GM03348 (cell line): ENCODE data around the gene ENO3.
"Not testable (repeated sequence)": the region's sequence is repeated elsewhere in the genome, so short reads cannot be mapped to it uniquely, and the experiment has no call there.

Experiments used
- DNase-seq: peaks from one replicate; pipeline ENCODE4 v3.0.0; 2012; ENCODE audit warnings: low spot score

The ENO3 gene

DNA sequence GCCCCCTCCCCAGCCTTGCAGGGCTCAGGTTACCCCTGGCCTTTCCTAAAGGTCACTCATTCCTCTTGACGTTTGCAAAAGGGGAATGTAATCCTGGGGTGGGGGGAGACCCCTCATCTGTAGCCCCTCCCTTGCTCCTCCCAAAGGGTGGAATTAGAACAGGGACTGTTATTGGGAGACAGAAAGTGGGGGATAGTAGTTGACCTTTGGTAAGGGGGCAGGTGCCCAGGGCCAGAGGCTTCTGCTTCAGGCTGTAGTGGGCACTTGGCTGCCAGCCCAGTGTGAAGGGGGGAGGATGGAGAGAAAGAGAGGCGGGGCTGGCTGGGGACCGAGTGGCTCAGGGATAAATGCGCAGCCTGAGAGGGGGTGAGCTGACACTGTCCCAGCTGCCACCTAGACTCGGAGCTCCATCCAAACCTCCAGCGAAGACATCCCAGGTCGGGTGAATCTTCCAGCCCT, at the start of gene ENO3:
ENO3 (plus strand) TSS at position 374 of the 459 bp plus-strand sequence. CDS start 711 bp downstream, outside the sequence.
- DNase-seq, result no peak

DNA sequence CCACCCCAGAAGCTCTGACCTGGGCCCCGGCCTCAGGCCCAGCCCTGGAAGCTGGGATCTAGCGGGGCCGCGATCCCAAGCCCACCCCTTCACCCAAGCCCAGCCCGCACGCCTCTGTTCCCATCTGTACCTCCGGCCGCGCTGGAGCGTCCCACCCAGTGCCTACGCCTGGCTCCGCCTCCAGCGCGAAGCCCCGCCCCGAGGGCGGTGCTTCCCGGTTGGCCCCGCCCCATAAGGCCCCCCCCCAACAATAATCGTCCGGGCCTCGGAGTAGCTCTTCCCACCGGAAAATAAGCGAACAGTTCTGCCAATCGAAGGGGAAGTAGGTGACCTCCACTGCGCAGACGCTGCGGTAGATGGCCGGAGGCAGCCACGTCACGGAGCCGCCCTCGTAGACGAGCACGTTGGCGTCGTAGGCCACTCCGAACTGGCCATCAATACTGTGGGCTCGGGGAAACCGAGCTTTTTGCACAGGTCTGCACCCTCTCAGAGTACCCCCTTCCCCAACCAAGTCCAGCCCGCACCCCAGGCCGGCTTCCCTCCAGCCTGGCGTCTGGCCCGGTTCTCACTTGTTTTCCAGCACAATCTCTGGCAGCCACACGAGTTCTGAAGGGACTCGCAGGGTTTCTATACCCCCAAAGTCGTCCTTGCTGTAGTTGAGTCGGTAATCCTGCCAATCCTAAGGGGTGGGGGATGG, 49.1 kb upstream of the ENO3 start:
- no peak for DNase-seq

DNA sequence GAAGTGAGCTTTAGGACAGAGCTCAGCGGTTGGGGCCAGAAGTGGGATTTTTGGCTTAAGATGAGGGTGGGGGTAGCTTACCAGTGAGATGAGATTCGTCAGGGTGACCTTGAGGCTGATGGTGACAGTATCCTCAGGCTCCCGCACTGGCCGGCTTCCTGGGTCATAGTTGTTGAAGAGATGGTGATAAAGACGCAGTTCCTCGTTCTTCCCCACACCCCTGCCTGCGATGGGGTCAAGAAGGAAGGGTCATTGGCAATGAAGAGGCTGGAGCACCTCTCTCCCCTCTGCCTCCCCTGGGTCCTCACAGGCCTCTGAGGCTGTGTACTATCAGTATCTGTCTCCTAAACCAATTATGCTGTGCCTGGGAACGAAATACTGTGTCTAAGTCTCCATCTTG, 48.4 kb upstream of the ENO3 start:
- DNase-seq, result no peak

DNA sequence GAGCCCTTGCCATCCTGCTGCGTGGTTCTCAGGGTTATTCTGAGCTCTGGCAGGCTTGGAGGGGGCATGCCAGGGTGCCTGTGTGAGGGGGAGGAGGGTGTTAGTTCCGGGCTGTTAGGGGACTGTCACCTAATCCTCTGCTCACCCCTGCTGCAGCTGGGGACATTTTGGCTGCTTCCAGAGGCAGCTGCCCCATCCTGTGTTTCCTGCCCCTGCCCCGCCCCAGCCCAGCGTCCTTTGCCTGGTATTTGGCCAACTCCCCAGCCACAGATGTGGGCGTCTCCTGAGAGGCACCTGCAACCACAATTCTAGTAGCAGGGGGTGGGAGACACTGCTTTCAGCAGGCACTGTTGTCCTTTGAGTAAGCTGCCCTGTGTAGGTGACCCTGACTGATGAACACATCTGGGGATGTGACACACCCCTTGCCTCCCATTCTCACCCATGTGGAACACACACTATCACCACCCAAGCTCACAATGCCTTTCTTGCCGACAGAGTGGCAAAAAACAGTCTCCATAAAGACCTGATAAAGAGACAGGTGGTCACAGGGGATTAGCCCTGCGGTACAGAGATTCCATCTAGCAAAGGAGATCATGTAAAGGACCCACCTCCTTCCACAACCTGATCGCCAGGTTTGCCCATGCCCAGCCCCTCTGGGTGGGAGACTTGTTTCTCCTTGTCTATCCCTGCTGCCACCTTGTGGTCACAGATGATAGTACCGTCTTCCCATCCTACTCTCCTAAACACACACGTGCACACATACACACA, 47.7 kb upstream of the ENO3 start, which contains the start of gene CHRNE:
CHRNE (minus strand) TSS at position 48 of the 768 bp plus-strand sequence; CDS start at position 13, 35 bp downstream.
- peak; percentile 71 for DNase-seq

DNA sequence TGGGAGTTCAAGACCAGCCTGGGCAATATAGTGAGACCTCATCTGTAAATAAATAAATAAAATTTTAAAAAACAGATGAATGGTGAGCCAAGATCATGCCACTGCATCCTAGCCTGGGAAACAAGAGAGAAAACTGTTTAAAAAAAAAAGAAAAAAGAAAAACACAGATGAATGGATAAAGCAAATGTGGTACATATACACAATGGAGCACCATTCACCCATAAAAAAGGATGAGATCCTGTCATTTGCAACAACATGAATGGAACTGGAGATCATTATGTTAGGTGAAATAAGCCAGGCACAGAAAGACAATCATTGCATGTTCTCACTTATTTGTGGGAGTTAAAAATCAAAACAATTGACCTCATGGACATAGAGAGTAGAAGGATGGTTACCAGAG, 44.3 kb upstream of the ENO3 start:
- DNase-seq, result not testable (repeated sequence)

DNA sequence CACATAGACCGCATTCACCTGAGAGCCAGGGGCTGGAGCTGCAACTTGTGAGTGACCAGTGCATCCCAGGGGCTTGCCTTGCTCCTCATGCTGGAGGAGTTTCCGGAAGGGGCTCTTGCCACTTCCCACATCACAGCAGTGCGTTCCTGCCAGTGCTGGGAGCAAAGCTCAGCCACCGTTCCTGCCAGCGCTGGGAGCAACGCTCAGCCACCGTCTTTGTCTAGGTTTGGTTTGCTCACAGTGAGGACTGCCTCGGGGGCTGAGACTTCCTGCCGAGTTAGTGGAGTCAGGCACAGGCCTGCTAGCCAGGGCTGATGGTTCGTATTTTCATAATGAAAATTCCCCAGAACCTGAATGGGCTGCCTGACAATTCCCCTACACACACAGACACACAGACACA, 42.6 kb upstream of the ENO3 start:
- DNase-seq, result no peak

DNA sequence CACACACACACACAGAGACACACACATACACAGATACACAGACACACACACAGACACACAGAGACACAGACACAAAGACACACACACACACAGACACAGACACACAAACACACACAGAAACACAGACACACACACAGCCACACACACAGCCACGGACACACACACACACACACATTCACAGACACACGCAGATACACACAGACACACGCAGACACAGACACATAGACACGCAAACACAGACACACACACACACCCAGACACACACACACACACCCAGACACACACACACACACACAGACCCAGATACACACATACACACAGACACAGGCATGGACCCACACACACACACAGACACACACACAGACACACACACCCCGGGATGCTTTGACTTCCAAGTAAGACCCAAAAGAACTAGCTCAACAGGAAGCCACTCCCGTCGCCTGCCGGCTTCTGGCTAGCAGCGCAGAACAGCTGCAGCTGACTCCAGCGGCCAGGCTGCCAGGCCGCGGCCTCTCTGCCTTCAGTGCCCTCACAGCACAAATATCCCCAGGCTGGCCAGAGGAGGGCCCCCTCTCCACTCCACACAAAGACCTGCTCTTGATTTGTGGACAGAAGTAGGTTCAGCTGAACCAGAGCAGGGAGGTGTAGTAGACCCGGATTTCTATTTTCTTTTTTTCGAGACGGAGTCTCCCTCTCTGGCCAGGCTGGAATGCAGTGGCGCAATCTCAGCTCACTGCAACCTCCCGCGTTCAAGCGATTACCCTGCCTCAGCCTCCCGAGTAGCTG, 42.0 kb upstream of the ENO3 start:
- DNase-seq, result peak; percentile 95

DNA sequence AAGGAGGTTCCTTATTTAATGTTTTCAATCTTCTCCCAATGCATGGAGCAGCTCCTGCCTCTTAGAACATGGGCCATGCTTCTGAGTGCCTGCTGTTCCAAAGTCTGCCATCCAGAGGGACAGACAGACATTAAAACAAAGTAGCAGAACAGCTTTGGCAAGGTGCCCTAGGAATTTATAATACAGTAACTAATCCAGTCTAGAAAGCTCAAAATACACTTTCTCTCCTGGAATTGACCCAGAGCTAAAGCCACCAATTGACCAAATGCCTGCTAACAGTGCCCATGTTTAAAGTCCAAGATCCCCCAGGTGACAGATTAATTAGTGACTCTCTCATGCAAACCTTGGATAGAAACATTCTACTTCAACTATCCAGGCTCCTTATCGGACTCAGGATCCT, 36.9 kb upstream of the ENO3 start:
- DNase-seq, result no peak

DNA sequence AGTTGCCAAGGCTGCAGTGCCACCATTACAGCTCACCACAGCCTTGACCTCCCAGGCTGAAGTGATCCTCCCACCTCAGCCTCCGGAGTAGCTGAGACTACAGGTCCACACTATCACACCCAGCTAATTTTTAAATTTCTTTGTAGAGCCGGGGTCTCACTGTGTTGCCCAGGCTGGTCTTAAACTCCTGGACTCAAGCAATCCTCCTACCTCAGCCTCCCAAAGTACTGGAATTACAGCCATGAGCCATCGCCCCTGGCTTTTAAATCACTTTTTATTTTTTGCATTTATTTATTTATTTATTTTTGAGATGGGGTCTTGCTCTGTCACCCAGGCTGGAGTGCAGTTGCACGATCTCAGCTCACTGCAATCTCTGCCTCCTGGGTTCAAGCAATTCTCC, 36.4 kb upstream of the ENO3 start:
- DNase-seq, result not testable (repeated sequence)

DNA sequence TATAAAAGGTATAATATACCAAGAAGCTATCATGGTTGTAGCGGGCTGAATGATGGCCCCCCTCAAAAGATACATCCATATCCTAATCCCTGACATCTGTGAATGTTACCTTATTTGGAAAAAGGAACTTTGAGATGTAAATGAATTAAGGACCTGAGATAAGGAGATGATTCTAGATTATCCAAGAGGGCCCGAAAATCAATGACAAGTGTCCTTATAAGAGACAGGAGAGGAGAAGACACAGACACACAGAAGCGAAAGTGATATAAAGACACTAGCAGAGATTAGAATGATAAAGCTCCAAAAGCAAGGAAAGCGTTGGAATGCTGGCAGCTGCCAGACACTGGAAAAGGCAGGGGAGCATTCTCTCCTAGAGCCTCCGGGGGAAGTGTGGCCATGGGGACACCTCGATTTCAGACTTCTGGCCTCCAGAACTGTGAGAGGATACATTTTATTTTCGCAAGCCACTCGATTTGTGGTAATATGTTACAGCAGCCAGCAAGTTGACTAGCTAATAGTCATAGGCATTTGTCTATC, 31.3 kb upstream of the ENO3 start:
- DNase-seq, result no peak

DNA sequence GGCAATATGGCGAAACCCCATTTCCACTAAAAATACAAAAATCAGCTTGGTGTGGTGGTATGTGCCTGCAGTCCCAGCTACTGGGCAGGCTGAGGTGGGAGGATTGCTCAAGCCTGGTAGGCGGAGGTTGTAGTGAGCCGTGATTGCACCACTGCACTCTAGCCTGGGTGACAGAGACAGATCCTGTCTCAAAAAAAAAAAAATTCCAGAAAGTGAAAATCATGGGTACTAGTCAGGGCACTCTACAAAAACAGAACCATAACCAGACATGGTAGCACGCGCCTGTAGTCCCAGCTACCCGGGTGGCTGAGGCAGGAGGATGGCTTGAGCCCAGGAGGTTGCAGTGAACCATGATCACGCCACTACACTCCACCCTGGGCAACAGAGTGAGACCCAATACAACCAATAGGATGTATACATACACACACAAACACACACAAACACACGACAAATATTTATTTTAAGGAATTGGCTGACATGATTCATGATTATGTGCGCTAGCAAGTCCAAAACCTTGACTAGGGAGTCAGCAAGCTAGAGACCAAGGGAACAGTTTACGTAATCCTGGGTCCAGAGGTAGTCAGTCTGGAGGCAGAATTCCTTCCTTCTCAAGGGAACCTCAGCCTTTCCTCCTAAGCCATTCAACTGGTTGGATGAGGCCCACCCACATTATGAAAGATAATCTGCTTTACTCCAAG, 30.4 kb upstream of the ENO3 start:
- no peak for DNase-seq

DNA sequence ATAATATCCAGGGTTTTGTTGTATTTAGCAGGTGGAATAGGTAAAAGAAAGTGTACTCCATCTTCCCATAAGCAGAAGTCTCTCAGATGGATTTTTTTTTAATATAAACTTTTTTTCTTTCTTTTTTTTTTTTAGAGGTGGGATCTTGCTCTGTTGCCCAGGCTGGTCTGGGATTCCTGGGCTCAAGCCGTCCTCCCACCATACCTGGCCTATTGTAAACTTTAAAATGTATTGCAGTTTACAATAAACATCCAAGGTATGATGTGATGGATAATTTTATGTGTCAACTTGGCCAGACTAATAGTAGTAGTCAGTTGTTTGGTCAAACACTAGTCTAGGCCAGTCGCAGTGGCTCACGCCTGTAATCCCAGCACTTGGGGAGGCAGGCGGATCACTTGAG, 29.6 kb upstream of the ENO3 start:
- no peak for DNase-seq

DNA sequence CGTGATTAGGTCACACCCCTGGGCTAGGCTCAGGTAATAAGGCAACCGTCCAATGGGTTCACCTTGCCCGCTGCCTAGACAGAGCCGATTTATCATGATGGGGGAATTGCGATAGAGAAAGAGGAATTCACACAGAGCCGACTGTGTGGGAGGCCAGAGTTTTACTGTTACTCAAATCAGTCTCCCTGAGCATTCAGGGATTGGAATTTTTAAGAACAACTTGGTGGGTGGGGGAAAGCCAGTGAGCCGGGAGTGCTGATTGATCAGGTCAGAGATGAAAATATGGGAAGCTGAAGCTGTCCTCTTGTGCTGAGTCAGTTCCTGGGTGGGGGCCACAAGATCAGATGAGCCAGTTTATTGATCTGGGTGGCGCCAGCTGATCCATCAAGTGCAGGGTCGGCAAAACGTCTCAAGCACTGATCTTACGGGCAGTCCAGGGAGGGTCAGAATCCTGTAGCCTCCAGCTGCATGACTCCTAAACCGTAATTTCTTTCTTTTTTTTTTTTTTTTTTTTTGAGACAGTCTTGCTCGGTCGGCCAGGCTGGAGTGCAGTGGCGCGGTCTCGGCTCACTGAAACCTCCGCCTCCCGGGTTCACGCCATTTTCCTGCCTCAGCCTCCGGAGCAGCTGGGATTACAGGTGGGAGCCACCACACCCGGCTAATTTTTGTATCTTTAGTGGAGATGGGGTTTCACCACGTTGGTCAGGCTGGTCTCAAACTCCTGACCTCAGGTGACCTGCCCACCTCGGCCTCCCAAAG, 24.2 kb upstream of the ENO3 start:
- not testable (repeated sequence) for DNase-seq

DNA sequence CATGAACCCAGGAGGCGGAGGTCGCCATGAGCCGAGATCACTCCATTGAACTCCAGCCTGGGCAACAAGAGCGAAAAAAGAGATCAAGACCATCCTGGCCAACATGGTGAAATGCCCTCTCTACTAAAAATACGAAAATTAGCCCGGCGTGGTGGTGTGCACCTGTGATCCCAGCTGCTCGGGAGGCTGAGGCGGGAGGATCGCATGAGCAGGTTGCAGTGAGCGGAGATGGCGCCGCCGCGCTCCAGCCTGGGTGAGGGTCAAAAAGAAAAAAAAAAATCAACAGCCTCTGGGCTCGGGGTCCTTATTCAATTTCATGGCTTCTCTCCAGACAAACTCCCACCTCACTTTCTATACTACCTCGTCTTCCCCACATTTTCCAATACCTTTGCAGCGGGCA, 22.0 kb upstream of the ENO3 start:
- DNase-seq, result no peak

DNA sequence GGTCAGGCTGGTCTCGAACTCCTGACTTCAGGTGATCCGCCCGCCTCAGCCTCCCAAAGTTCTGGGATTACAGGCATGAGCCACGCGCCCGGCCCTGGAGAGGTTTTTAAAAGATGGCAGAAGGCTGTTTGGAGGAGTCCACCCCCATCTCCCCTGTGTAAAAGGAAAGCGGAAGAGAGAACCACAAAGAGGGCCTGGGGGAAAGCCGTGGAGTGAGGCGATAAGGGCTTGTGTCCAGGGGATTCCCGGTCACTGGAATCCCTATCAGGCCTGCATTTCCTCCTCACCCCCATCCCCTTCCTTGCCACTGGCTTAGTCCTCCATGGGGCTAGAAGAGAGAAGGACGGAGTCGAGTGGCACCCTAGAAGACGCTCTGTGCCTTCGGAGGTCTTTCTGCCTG, 19.0 kb upstream of the ENO3 start, which contains the start of gene GP1BA:
GP1BA (plus strand) TSS at position 315 of the 400 bp plus-strand sequence. CDS start 328 bp downstream, outside the sequence.
- no peak for DNase-seq

DNA sequence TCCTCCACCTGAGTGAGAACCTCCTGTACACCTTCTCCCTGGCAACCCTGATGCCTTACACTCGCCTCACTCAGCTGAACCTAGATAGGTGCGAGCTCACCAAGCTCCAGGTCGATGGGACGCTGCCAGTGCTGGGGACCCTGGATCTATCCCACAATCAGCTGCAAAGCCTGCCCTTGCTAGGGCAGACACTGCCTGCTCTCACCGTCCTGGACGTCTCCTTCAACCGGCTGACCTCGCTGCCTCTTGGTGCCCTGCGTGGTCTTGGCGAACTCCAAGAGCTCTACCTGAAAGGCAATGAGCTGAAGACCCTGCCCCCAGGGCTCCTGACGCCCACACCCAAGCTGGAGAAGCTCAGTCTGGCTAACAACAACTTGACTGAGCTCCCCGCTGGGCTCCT, 18.2 kb upstream of the ENO3 start:
- DNase-seq, result no peak

DNA sequence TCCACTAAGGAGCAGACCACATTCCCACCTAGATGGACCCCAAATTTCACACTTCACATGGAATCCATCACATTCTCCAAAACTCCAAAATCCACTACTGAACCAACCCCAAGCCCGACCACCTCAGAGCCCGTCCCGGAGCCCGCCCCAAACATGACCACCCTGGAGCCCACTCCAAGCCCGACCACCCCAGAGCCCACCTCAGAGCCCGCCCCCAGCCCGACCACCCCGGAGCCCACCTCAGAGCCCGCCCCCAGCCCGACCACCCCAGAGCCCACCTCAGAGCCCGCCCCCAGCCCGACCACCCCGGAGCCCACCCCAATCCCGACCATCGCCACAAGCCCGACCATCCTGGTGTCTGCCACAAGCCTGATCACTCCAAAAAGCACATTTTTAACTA, 17.3 kb upstream of the ENO3 start:
- DNase-seq, result no peak

DNA sequence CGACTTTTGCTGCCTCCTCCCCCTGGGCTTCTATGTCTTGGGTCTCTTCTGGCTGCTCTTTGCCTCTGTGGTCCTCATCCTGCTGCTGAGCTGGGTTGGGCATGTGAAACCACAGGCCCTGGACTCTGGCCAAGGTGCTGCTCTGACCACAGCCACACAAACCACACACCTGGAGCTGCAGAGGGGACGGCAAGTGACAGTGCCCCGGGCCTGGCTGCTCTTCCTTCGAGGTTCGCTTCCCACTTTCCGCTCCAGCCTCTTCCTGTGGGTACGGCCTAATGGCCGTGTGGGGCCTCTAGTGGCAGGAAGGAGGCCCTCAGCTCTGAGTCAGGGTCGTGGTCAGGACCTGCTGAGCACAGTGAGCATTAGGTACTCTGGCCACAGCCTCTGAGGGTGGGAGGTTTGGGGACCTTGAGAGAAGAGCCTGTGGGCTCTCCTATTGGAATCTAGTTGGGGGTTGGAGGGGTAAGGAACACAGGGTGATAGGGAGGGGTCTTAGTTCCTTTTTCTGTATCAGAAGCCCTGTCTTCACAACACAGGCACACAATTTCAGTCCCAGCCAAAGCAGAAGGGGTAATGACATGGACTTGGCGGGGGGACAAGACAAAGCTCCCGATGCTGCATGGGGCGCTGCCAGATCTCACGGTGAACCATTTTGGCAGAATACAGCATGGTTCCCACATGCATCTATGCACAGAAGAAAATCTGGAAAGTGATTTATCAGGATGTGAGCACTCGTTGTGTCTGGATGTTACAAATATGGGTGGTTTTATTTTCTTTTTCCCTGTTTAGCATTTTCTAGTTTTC, 16.5 kb upstream of the ENO3 start:
- peak; percentile 60 for DNase-seq

DNA sequence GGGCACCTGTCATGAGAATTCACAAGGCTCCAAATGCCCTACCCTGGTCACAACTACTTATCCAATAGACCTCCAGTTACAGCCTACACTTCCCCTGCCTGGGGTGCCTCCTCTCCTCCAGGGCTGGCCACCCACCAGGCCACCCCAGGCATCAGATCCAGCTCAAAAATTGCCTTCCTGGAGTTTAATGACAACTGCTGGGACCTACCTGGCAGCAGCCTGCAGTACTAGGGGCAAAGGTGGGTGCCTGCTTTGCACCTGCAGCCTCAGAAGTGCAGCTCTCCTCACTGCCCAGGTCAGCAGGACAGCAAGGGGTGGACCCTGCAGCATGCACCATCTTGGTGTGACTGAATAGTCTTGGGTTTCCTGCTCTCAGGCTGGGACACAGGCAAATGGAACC, 15.3 kb upstream of the ENO3 start:
- DNase-seq, result no peak

DNA sequence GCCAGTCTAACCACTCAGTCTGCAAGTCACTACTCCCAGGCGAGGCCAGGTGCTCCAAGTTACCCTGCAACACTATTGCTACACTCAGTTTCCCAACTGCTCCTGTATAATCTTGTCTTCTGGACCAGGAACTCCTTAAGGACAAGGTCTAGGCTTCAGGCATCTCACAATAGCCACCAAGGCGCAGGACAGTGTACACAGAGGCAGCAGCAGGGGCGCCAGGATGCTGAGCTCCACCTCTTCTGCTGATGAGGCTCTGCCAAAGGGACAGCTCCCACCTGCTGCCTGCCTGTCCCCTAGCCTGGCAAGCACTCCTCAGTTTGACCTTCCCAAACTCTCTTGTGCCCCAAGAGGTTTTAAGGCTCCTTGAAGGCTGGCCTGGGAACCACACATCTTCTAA, 14.5 kb upstream of the ENO3 start:
- no peak for DNase-seq
